T-cell (primary cell): ENCODE data around the gene ZNF28. TPM values are rescaled to one million over a fixed set of nuclear protein-coding genes. Genes with fewer than 3 reads are reported as not detected.
"Not testable (repeated sequence)": the region's sequence is repeated elsewhere in the genome, so short reads cannot be mapped to it uniquely, and the experiment has no call there.

ENCODE experiments used
- ATAC-seq, 4 experiments: fragments of 200-7000 bp in 3 of 4; fragments of 150-1000 bp in 1 of 4; cut with Tn5 transposase; replicated peaks in 1 of 4; 1 replicate in 3 of 4; 2 replicates in 1 of 4; pipeline ENCODE4 v1.10.0; 2021; ENCODE audit warnings: moderate library complexity in 3 of 4, mild to moderate bottlenecking in 2 of 4, moderate number of reproducible peaks in 1 of 4
- CTCF ChIA-PET, 2 donors: fragments of 300-600 bp; sonication (Branson Sonifier 250); formaldehyde crosslinking; loops; one replicate each; lab custom pipeline; 2022; ENCODE audit warnings: antibody characterized with exemption in 2 of 2; lab: Charles Lee
- POLR2A ChIA-PET, 2 donors: fragments of 300-600 bp; sonication (Branson Sonifier 250); formaldehyde crosslinking; loops; one replicate each; lab custom pipeline; 2022; ENCODE audit warnings: antibody characterized with exemption in 2 of 2; lab: Charles Lee
- DNase-seq, 35 experiments: peaks; one replicate each; pipeline versions ENCODE4 v3.0.0 to v3.0.0-alpha.2; 2013 to 2023
- H3K27ac ChIP-seq: one replicate; pipeline ENCODE4 v1.5.1; 2013; ENCODE audit warnings: low read length
- H3K27me3 ChIP-seq, 2 experiments: replicated peaks in 1 of 2; 1 replicate in 1 of 2; 2 replicates in 1 of 2; pipeline versions ENCODE4 v1.6.1 to v1.7.0; 2013; ENCODE audit warnings: low read length in 1 of 2, mixed read lengths in 1 of 2; ENCODE audit not compliant: control insufficient read depth in 2 of 2, insufficient read depth in 2 of 2; ENCODE audit errors: extremely low read depth in 1 of 2
- H3K36me3 ChIP-seq, 2 donors: 1 replicate in 1 of 2; 2 replicates in 1 of 2; pipeline versions ENCODE4 v1.6.1 to v1.7.0; 2013; ENCODE audit warnings: low read length in 1 of 2; ENCODE audit not compliant: control insufficient read depth in 2 of 2, insufficient read depth in 1 of 2; ENCODE audit errors: extremely low read depth in 1 of 2
- H3K4me1 ChIP-seq, 2 experiments: 1 replicate in 1 of 2; 2 replicates in 1 of 2; pipeline versions ENCODE4 v1.6.1 to v1.7.0; 2013; ENCODE audit warnings: low read length in 2 of 2, mixed read lengths in 1 of 2; ENCODE audit not compliant: insufficient read depth in 2 of 2, control insufficient read depth in 1 of 2; ENCODE audit errors: extremely low read depth in 1 of 2
- H3K4me3 ChIP-seq, 2 donors: 1 replicate in 1 of 2; 2 replicates in 1 of 2; pipeline versions ENCODE4 v1.5.1 to v1.7.0; 2013; ENCODE audit warnings: mild to moderate bottlenecking in 2 of 2, low read length in 1 of 2, moderate library complexity in 1 of 2; ENCODE audit not compliant: control insufficient read depth in 1 of 2; ENCODE audit errors: extremely low read depth in 1 of 2
- H3K9me3 ChIP-seq: 2 replicates; pipeline ENCODE4 v1.7.0; 2013
- H3K27ac Mint-ChIP-seq, 2 donors: one replicate each; pipeline ENCODE4 v1.8.0; 2020 to 2021; ENCODE audit warnings: mild to moderate bottlenecking in 2 of 2, mixed read lengths in 2 of 2
- H3K27me3 Mint-ChIP-seq, 2 donors: one replicate each; pipeline ENCODE4 v1.8.0; 2021 to 2022; ENCODE audit warnings: mixed read lengths in 2 of 2
- H3K36me3 Mint-ChIP-seq: one replicate; pipeline ENCODE4 v1.8.0; 2021; ENCODE audit warnings: mixed read lengths
- H3K4me1 Mint-ChIP-seq, 3 donors: one replicate each; pipeline ENCODE4 v1.8.0; 2020 to 2022; ENCODE audit warnings: mixed read lengths in 3 of 3, mild to moderate bottlenecking in 1 of 3
- H3K4me3 Mint-ChIP-seq, 3 donors: one replicate each; pipeline ENCODE4 v1.8.0; 2020 to 2022; ENCODE audit warnings: mild to moderate bottlenecking in 3 of 3, mixed read lengths in 3 of 3, moderate library complexity in 3 of 3
- H3K9me3 Mint-ChIP-seq, 3 donors: one replicate each; pipeline ENCODE4 v1.8.0; 2020 to 2022; ENCODE audit warnings: mixed read lengths in 3 of 3
- WGBS: methylation state at CpG from one replicate; pipeline ENCODE4 v1.1.5; 2013; ENCODE audit warnings: missing lambda C conversion rate; ENCODE audit not compliant: insufficient coverage; 5-methylcytosine and 5-hydroxymethylcytosine counted together
- total RNA-seq, 35 experiments: library from RNA in 6 of 35; stranded (reverse) in 6 of 35; fragments of 120-200 nt in 1 of 35; gene quantifications; one replicate each; pipeline versions ENCODE4 v1.2.1 to v1.2.4 and lab custom pipeline; 2013 to 2026

ZNF28 gene
- total RNA-seq (10 to 100 TPM in 4 of 5 donors, 1 to 10 TPM in 1; 7.7 to 19.5 (median 17.4) TPM), total RNA-seq (lab: John Stamatoyannopoulos, UW) (7.0 to 50.0 (median 22.1) reads per million in 29 experiments)
- total RNA-seq (2013) = 18.4 TPM

- POLR2A ChIA-PET, CTCF ChIA-PET, H3K27me3 ChIP-seq, H3K27me3 Mint-ChIP-seq, H3K9me3 ChIP-seq: not testable (repeated sequence)
- Mint-ChIP-seq H3K27ac (peak within 1 kb of the TSS; percentile 80 to 91), H3K4me1 (peaks cover 20 to 36% (median 27%) of the 10 kb centered on the region in 3 donors), H3K9me3 (peaks cover 0 to 26% (median 8%) of the 10 kb centered on the region in 3 donors), H3K36me3 (peaks cover 29% of the 10 kb centered on the region), H3K4me3 (peak within 1 kb of the TSS; percentile 83 to 93 (median 92))
- WGBS = under 1% methylated on average over 18 of the region's 44 CpGs
- peak within 1 kb of the TSS; percentile 38 for H3K27ac ChIP-seq
- H3K4me1 ChIP-seq = peaks cover 0 to 10% of the 10 kb centered on the region in 2 experiments
- peak within 1 kb of the TSS; percentile 68 to 82 for H3K4me3 ChIP-seq
- peaks cover 2 to 15% of the 10 kb centered on the region in 2 donors for H3K36me3 ChIP-seq
- peak; percentile 20 to 66 (median 50) for DNase-seq
- ATAC-seq = peak; percentile 100
Observed at GRCh38 chr19:52821204-52821960, at the start of gene ZNF28. ZNF28 (minus strand) TSS chr19:52821633; CDS start chr19:52817958, 3,675 bp downstream.

- H3K4me3 Mint-ChIP-seq, H3K4me3 ChIP-seq, H3K4me1 ChIP-seq, CTCF ChIA-PET, H3K27me3 ChIP-seq, H3K4me1 Mint-ChIP-seq, H3K27ac ChIP-seq, H3K27me3 Mint-ChIP-seq, DNase-seq, H3K27ac Mint-ChIP-seq, ATAC-seq, H3K9me3 ChIP-seq, H3K36me3 ChIP-seq, POLR2A ChIA-PET: not testable (repeated sequence)
- peaks cover 16% of the 10 kb centered on the region for H3K36me3 Mint-ChIP-seq
- WGBS = 100% methylated on average over 2 of the region's 11 CpGs
- peaks cover 6 to 25% (median 12%) of the 10 kb centered on the region in 3 donors for H3K9me3 Mint-ChIP-seq
Observed at GRCh38 chr19:52868031-52868430, 46.6 kb upstream of the ZNF28 start.

- Histone ChIP-seq H3K4me3 (peak within 1 kb of the TSS; percentile 80 to 88), H3K4me1 (peaks cover 0 to 15% of the 10 kb centered on the region in 2 experiments), H3K27ac (peak within 1 kb of the TSS; percentile 57), H3K36me3 (peaks cover 0 to 17% of the 10 kb centered on the region in 2 donors)
- WGBS = 0% methylated on average over 12 of the region's 43 CpGs
- H3K27me3 Mint-ChIP-seq, H3K9me3 ChIP-seq, CTCF ChIA-PET, H3K27me3 ChIP-seq: not testable (repeated sequence)
- Mint-ChIP-seq H3K4me1 (peaks cover 12 to 31% (median 24%) of the 10 kb centered on the region in 3 donors), H3K4me3 (peak within 1 kb of the TSS; percentile 93 to 97 (median 94)), H3K27ac (peak within 1 kb of the TSS; percentile 79 to 91), H3K36me3 (peaks cover 38% of the 10 kb centered on the region), H3K9me3 (peaks cover 9 to 13% (median 13%) of the 10 kb centered on the region in 3 donors)
- DNase-seq (peak; percentile 27 to 79 (median 61)), ATAC-seq (peak; percentile 99)
- POLR2A ChIA-PET = interaction anchor here in 1 of 2 donors (0.6 kb wide), 1 partner anchor 699 kb away, joined by 7 read pairs; no protein-coding TSS in a partner anchor
Observed at GRCh38 chr19:52857378-52858191, 36.2 kb upstream of the ZNF28 start, which contains the start of gene ZNF468. ZNF468 (minus strand) TSS chr19:52857619; CDS start chr19:52854272, 3,347 bp downstream.

- under 1% methylated on average over 18 of the region's 31 CpGs for WGBS
- H3K9me3 ChIP-seq, CTCF ChIA-PET, H3K27me3 Mint-ChIP-seq, H3K9me3 Mint-ChIP-seq, H3K27me3 ChIP-seq, POLR2A ChIA-PET: not testable (repeated sequence)
- peaks cover 39% of the 10 kb centered on the region for H3K36me3 Mint-ChIP-seq
- peaks cover 12 to 31% (median 24%) of the 10 kb centered on the region in 3 donors for H3K4me1 Mint-ChIP-seq
- peak overlapping the region; percentile 57 for H3K27ac ChIP-seq
- H3K4me3 Mint-ChIP-seq = peak overlapping the region; percentile 93 to 97 (median 94)
- peak overlapping the region; percentile 79 to 91 for H3K27ac Mint-ChIP-seq
- H3K4me1 ChIP-seq = peaks cover 0 to 15% of the 10 kb centered on the region in 2 experiments
- H3K4me3 ChIP-seq = peak overlapping the region; percentile 80 to 88
- DNase-seq (peak in 2 of 35 experiments; percentile 3), ATAC-seq (peak in 2 of 4 experiments; percentile 3 to 13)
- peaks cover 0 to 22% of the 10 kb centered on the region in 2 donors for H3K36me3 ChIP-seq
Observed at GRCh38 chr19:52856540-52857377, 35.3 kb upstream of the ZNF28 start.

- H3K9me3 Mint-ChIP-seq = peaks cover 10 to 40% (median 38%) of the 10 kb centered on the region in 3 donors
- POLR2A ChIA-PET = not testable (repeated sequence)
Observed at GRCh38 chr19:52847352-52847751, 25.9 kb upstream of the ZNF28 start.

More at GRCh38 chr19:52847352-52847751, 25.9 kb upstream of the ZNF28 start:
- H3K4me3 ChIP-seq, CTCF ChIA-PET, H3K27me3 ChIP-seq, H3K4me1 Mint-ChIP-seq, H3K27me3 Mint-ChIP-seq, H3K4me3 Mint-ChIP-seq, DNase-seq, H3K9me3 ChIP-seq, ATAC-seq, H3K27ac Mint-ChIP-seq, H3K27ac ChIP-seq, H3K4me1 ChIP-seq: not testable (repeated sequence)
- H3K36me3 Mint-ChIP-seq = peaks cover 85% of the 10 kb centered on the region
- peaks cover 31 to 90% of the 10 kb centered on the region in 2 donors for H3K36me3 ChIP-seq
- no CpG with 5 or more reads among the region's 5 CpGs for WGBS
